Measurements from ENCODE around the gene KLHL33. TPM values are rescaled to one million over a fixed set of nuclear protein-coding genes. Genes with fewer than 3 reads are reported as not detected.
"Not testable (repeated sequence)": the region's sequence is repeated elsewhere in the genome, so short reads cannot be mapped to it uniquely, and the experiment has no call there.

The KLHL33 gene
- total RNA-seq, 6 experiments from 2014 or later = 0.06 to 0.19 (median 0.11) TPM; not detected in 1

DNA sequence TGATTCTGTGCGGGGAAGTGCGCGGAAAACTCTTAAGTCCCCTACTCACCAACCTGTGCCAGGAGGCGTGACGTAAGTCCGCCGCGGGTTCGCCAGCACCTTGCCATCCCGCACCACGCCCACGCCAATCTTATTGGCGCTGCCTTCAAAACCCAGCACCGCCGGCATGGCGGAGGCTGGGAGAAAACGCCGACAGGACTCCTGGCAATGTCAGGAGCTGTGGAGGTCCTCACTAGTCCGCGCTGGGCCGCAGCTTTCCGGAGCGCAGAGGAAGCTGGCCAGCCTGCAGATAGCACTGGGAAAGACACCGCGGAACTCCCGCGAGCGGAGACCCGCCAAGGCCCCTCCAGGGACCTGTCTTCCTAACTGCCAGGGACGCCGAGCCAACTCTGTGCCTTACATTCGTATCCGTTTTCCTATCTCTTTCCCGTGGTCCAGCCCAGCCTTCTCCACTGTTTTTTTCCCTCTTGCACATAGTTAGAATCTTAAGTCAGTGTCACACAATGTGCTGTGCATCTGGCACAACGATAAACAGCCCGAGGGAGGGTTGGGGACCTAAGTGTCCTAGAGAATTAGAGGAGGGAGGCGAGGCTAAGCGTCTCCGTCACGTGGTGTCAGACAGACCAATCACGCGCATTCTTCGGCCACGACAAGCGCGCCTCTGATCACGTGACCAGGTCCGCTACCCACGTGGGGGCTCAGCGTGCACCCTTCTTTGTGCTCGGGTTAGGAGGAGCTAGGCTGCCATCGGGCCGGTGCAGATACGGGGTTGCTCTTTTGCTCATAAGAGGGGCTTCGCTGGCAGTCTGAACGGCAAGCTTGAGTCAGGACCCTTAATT, 18.8 kb upstream of the KLHL33 start, which contains the start of the genes APEX1 and OSGEP:
TSS of gene APEX1 (plus strand) at position 711 of the 839 bp plus-strand sequence. CDS start 420 bp downstream, outside the sequence.
TSS of gene OSGEP (minus strand) at position 297 of the 839 bp plus-strand sequence. CDS start at position 168, 129 bp downstream.
- Histone ChIP-seq H3K36me3 (peaks cover 0 to 60% (median 19%) of the 10 kb centered on the region in 4 donors), H3K4me3 (peak within 1 kb of the TSS; percentile 69 to 81 (median 71)), H3K9me3 (no peaks in the 10 kb centered on the region), H3K27ac (peak within 1 kb of the TSS; percentile 78 to 89 (median 80)), H3K27me3 (no peaks in the 10 kb centered on the region), H3K4me1 (peaks cover 0 to 17% (median 8%) of the 10 kb centered on the region in 4 donors)
- intact Hi-C loops (cut with DNase I) = no loop called here
- peak; percentile 94 to 97 (median 95) for ATAC-seq
- peak; percentile 79 for TF ChIP-seq POLR2A (IDR thresholded peaks at IDR 0.05)
- TF ChIP-seq, protein P1, sequence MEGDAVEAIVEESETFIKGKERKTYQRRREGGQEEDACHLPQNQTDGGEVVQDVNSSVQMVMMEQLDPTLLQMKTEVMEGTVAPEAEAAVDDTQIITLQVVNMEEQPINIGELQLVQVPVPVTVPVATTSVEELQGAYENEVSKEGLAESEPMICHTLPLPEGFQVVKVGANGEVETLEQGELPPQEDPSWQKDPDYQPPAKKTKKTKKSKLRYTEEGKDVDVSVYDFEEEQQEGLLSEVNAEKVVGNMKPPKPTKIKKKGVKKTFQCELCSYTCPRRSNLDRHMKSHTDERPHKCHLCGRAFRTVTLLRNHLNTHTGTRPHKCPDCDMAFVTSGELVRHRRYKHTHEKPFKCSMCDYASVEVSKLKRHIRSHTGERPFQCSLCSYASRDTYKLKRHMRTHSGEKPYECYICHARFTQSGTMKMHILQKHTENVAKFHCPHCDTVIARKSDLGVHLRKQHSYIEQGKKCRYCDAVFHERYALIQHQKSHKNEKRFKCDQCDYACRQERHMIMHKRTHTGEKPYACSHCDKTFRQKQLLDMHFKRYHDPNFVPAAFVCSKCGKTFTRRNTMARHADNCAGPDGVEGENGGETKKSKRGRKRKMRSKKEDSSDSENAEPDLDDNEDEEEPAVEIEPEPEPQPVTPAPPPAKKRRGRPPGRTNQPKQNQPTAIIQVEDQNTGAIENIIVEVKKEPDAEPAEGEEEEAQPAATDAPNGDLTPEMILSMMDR (IDR thresholded peaks at IDR 0.05) = no peak
- DNase-seq = peak; percentile 98 to 99 (median 98)
- WGBS (ENCODE audit: insufficient coverage, low coverage, low lambda C conversion rate, missing lambda C conversion rate) = under 1% methylated on average over 34 of the region's 56 CpGs

DNA sequence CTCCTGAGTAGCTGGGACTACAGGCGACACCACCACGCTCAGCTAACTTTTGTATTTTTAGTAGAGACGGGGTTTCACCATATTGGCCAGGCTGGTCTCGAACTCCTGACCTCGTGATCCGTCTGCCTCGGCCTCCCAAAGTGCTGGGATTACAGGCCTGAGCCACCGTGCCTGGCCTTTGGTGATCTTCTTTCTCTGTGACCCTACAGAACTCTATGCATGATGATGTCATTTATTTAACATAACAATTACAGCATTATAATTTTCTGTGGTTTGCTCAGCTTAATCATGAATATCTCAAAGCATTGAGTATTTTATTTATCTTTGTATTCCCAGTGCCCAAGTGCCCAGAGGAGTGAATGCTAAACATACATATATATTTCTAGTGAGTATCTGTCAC, 16.9 kb upstream of the KLHL33 start:
- Histone ChIP-seq H3K4me1 (peaks cover 0 to 17% (median 7%) of the 10 kb centered on the region in 4 donors), H3K36me3 (peaks cover 0 to 60% (median 24%) of the 10 kb centered on the region in 4 donors)
- H3K27ac ChIP-seq; DNase-seq; H3K4me3 ChIP-seq; ATAC-seq; intact Hi-C loops (cut with DNase I); H3K9me3 ChIP-seq; H3K27me3 ChIP-seq: not testable (repeated sequence)
- 89% methylated on average over 8 of the region's 8 CpGs for WGBS (ENCODE audit: insufficient coverage, low coverage, low lambda C conversion rate, missing lambda C conversion rate)

DNA sequence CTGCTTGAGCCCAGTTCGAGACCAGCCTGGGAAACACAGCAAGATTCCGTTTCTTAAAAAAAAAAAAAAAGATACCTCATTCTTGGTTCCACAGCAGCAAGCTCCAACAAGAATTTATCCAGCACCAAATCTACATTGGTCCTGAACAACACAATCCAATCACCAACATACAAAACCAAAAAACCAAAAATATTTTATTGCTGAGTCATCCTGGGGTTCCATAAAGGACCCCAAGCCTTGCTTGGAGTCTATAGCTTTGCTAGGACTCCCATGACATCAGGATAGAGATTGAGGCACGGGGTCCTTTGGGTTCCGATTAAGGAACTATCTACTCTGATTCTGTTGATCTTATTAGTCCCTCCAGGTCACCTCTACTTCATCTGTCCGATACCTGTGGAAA, 10.9 kb upstream of the KLHL33 start:
- no peak overlapping the region for H3K4me3 ChIP-seq
- no peaks in the 10 kb centered on the region for H3K4me1 ChIP-seq
- whole genome bisulfite sequencing (ENCODE audit: insufficient coverage, low coverage, low lambda C conversion rate, missing lambda C conversion rate) = 89% methylated on average over 5 of the region's 5 CpGs
- no peaks in the 10 kb centered on the region for H3K27me3 ChIP-seq
- peaks cover 0 to 60% (median 30%) of the 10 kb centered on the region in 4 donors for H3K36me3 ChIP-seq
- DNase-seq (no peak), ATAC-seq (no peak)
- no peaks in the 10 kb centered on the region for H3K9me3 ChIP-seq
- intact Hi-C loops (cut with DNase I) = no loop called here
- TF ChIP-seq, protein P1 (IDR thresholded peaks at IDR 0.05) = no peak
- TF ChIP-seq POLR2A (IDR thresholded peaks at IDR 0.05) = no peak
- H3K27ac ChIP-seq = no peak overlapping the region

DNA sequence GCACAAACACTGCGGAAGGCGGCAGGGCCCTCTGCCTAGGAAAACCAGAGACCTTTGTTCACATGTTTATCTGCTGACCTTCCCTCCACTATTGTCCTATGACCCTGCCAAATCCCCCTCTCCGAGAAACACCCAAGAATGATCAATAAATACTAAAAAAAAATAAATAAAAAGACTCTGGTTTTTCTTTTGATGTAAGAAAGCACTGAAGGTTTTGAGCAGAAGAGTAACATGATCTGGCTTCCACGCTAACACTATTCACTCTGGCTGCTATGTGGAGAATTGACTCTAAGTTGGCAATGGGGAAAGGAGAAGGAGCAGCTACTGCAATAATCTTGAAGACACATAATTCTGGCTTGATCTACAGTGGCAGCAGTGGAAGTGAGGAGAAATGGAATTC, 7.7 kb upstream of the KLHL33 start:
- H3K9me3 ChIP-seq; ATAC-seq; H3K4me1 ChIP-seq; H3K27me3 ChIP-seq; DNase-seq; H3K4me3 ChIP-seq; H3K27ac ChIP-seq; intact Hi-C loops (cut with DNase I): not testable (repeated sequence)
- H3K36me3 ChIP-seq = peaks cover 0 to 29% (median 17%) of the 10 kb centered on the region in 4 donors
- WGBS (ENCODE audit: insufficient coverage, low coverage, low lambda C conversion rate, missing lambda C conversion rate) = 50% methylated on average over 2 of the region's 4 CpGs

DNA sequence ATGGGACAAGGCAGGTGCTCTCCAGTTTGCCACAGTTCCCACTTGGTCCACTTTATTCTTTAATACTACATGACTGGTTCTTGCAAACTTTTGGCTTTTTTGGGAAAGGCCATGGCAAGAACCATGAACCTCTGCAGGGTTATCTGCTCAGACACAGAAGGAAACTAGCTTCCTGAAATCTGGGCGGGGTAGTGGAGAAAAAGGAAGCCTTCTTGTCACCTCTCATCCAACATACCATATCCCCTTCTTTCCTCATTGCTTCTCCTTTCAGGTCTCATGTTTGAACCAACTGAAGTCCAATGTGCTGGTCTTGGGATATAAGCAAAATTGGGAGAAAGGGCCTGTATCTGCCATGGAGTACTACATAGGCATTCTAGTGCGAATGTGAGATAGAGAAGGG, 5.5 kb upstream of the KLHL33 start:
- H3K4me3 ChIP-seq = no peak overlapping the region
- WGBS (ENCODE audit: insufficient coverage, low coverage, low lambda C conversion rate, missing lambda C conversion rate) = 77% methylated on average over 2 of the region's 2 CpGs
- DNase-seq (no peak), ATAC-seq (peak in 1 of 4 donors; percentile 20)
- no peak overlapping the region for H3K27ac ChIP-seq
- no peaks in the 10 kb centered on the region for H3K4me1 ChIP-seq
- intact Hi-C loops (cut with DNase I) = no loop called here
- TF ChIP-seq POLR2A (IDR thresholded peaks at IDR 0.05) = no peak
- TF ChIP-seq, protein P1 (IDR thresholded peaks at IDR 0.05) = no peak
- H3K36me3 ChIP-seq = peaks cover 0 to 8% (median 3%) of the 10 kb centered on the region in 4 donors
- H3K27me3 ChIP-seq = no peaks in the 10 kb centered on the region
- no peaks in the 10 kb centered on the region for H3K9me3 ChIP-seq
